H1 (cell line): ENCODE measurements around the gene TRIM4. TPM values are rescaled to one million over a fixed set of nuclear protein-coding genes. Genes with fewer than 3 reads are reported as not detected.

ENCODE experiments used
- CTCF ChIA-PET: fragments of 300-600 bp; sonication (Branson Sonifier 250); formaldehyde crosslinking; loops from one replicate; lab custom pipeline; 2021; ENCODE audit not compliant: partially characterized antibody; lab: Charles Lee
- POLR2A ChIA-PET: fragments of 300-600 bp; sonication (Branson Sonifier 250); formaldehyde crosslinking; loops from one replicate; lab custom pipeline; 2021; ENCODE audit warnings: inconsistent platforms; ENCODE audit not compliant: partially characterized antibody; lab: Charles Lee
- DNase-seq, 2 experiments: peaks; one replicate each; pipeline versions ENCODE4 v3.0.0 to v3.0.0-alpha.2; 2010 to 2022; ENCODE audit warnings: low spot score in 2 of 2, low read depth in 1 of 2, mixed read lengths in 1 of 2
- FAIRE-seq: peaks from 2 replicates; lab custom pipeline; 2011; peaks lifted over from hg19 to GRCh38; lab: Jason Lieb, UNC
- H2AFZ ChIP-seq: 2 replicates; pipeline ENCODE4 v1.8.1; 2012; ENCODE audit warnings: low read length, inconsistent platforms
- H2AK5ac ChIP-seq: 2 replicates; pipeline ENCODE4 v1.6.1; 2013; ENCODE audit warnings: low read depth, low read length
- H2BK120ac ChIP-seq: replicated peaks from 2 replicates; pipeline ENCODE3; 2013; ENCODE audit warnings: low read depth, low read length, inconsistent platforms
- H2BK12ac ChIP-seq: 2 replicates; pipeline ENCODE4 v1.6.1; 2013; ENCODE audit warnings: low read depth, low read length
- H2BK15ac ChIP-seq: 2 replicates; pipeline ENCODE4 v1.6.1; 2013; ENCODE audit warnings: low read length
- H2BK20ac ChIP-seq: 2 replicates; pipeline ENCODE4 v1.6.1; 2013; ENCODE audit warnings: low read length
- H2BK5ac ChIP-seq: 2 replicates; pipeline ENCODE4 v1.6.1; 2013; ENCODE audit warnings: low read depth, low read length
- H3K14ac ChIP-seq: 2 replicates; pipeline ENCODE4 v1.6.1; 2013; ENCODE audit warnings: inconsistent platforms; ENCODE audit not compliant: insufficient read length
- H3K18ac ChIP-seq: 2 replicates; pipeline ENCODE4 v1.6.1; 2013; ENCODE audit warnings: low read length; ENCODE audit errors: extremely low read depth
- H3K23ac ChIP-seq: 2 replicates; pipeline ENCODE4 v1.6.1; 2013; ENCODE audit warnings: inconsistent platforms; ENCODE audit not compliant: insufficient read length
- H3K23me2 ChIP-seq: 2 replicates; pipeline ENCODE4 v1.6.1; 2013; ENCODE audit warnings: low read depth, low read length
- H3K27ac ChIP-seq: 2 replicates; pipeline ENCODE4 v1.6.1; 2011; ENCODE audit warnings: low read depth, low read length, inconsistent platforms
- H3K27me3 ChIP-seq, 4 experiments: replicated peaks in 1 of 4; 1 replicate in 1 of 4; 2 replicates in 3 of 4; pipeline versions ENCODE4 v1.6.1 to v1.8.1; 2011 to 2013; ENCODE audit warnings: low read length in 3 of 4, mild to moderate bottlenecking in 3 of 4, inconsistent platforms in 2 of 4, mixed read lengths in 2 of 4, moderate library complexity in 1 of 4; ENCODE audit not compliant: control insufficient read depth in 3 of 4, insufficient read depth in 3 of 4; ENCODE audit errors: extremely low read depth in 1 of 4
- H3K36me3 ChIP-seq, 4 experiments: 2 replicates each; pipeline versions ENCODE4 v1.6.1 to v1.8.1; 2011 to 2013; ENCODE audit warnings: mild to moderate bottlenecking in 4 of 4, low read length in 3 of 4, moderate library complexity in 2 of 4, control low read depth in 1 of 4, inconsistent platforms in 1 of 4; ENCODE audit not compliant: insufficient read depth in 4 of 4, control insufficient read depth in 2 of 4
- H3K4ac ChIP-seq: replicated peaks from 2 replicates; pipeline ENCODE3; 2013; ENCODE audit warnings: low read length, low read depth, mixed read lengths, inconsistent platforms; ENCODE audit not compliant: insufficient read length
- H3K4me1 ChIP-seq, 4 experiments: replicated peaks in 1 of 4; 1 replicate in 1 of 4; 2 replicates in 3 of 4; pipeline versions ENCODE4 v1.6.1 to v1.8.1; 2011 to 2013; ENCODE audit warnings: low read length in 3 of 4, inconsistent platforms in 2 of 4, mixed read lengths in 1 of 4; ENCODE audit not compliant: insufficient read depth in 4 of 4, control insufficient read depth in 3 of 4
- H3K4me2 ChIP-seq, 2 experiments: 2 replicates each; pipeline versions ENCODE4 v1.6.1 to v1.8.1; 2011 to 2013; ENCODE audit warnings: low read depth in 2 of 2, low read length in 2 of 2, control low read depth in 1 of 2, inconsistent platforms in 1 of 2, mild to moderate bottlenecking in 1 of 2; ENCODE audit not compliant: insufficient read depth in 1 of 2
- H3K4me3 ChIP-seq, 4 experiments: fragments of 200-600, 300-600 bp in 1 of 4; sonication (generic), shearing (Covaris generic), sonication (Bioruptor Twin) in 1 of 4; 2 replicates each; pipeline versions ENCODE4 v1.5.1 to v1.8.1; 2011 to 2016; ENCODE audit warnings: low read length in 4 of 4, low read depth in 3 of 4, control low read depth in 2 of 4, inconsistent platforms in 2 of 4, mild to moderate bottlenecking in 2 of 4, mixed read lengths in 1 of 4, moderate library complexity in 1 of 4; ENCODE audit not compliant: insufficient read depth in 2 of 4; ENCODE audit errors: extremely low read depth in 1 of 4
- H3K56ac ChIP-seq: replicated peaks from 2 replicates; pipeline ENCODE3; 2013; ENCODE audit warnings: low read depth, mild to moderate bottlenecking, mixed read lengths, low read length, inconsistent platforms; ENCODE audit not compliant: insufficient read length
- H3K79me1 ChIP-seq: 2 replicates; pipeline ENCODE4 v1.6.1; 2013; ENCODE audit warnings: low read depth, low read length, control low read depth
- H3K79me2 ChIP-seq, 2 experiments: 2 replicates each; pipeline versions ENCODE4 v1.6.1 to v1.8.1; 2012 to 2013; ENCODE audit warnings: low read length in 2 of 2, mild to moderate bottlenecking in 2 of 2, inconsistent platforms in 1 of 2; ENCODE audit not compliant: insufficient read depth in 2 of 2, control insufficient read depth in 1 of 2
- H3K9ac ChIP-seq, 4 experiments: replicated peaks in 1 of 4; 1 replicate in 1 of 4; 2 replicates in 3 of 4; pipeline versions ENCODE4 v1.6.1 to v1.8.1; 2011 to 2013; ENCODE audit warnings: low read depth in 3 of 4, low read length in 3 of 4, control low read depth in 2 of 4, mild to moderate bottlenecking in 2 of 4, moderate library complexity in 2 of 4, inconsistent platforms in 1 of 4; ENCODE audit errors: extremely low read depth in 1 of 4
- H3K9me3 ChIP-seq, 2 experiments: 2 replicates each; pipeline versions ENCODE4 v1.6.1 to v1.8.1; 2012 to 2013; ENCODE audit warnings: mild to moderate bottlenecking in 2 of 2, moderate library complexity in 2 of 2, control low read depth in 1 of 2, inconsistent platforms in 1 of 2, low read depth in 1 of 2, low read length in 1 of 2, mixed read lengths in 1 of 2; ENCODE audit not compliant: insufficient read depth in 2 of 2
- H4K20me1 ChIP-seq, 2 experiments: replicated peaks in 1 of 2; 2 replicates each; pipeline versions ENCODE3 to v1.8.1; 2011 to 2013; ENCODE audit warnings: inconsistent platforms in 2 of 2, low read length in 2 of 2, mild to moderate bottlenecking in 1 of 2; ENCODE audit not compliant: insufficient read depth in 2 of 2, control insufficient read depth in 1 of 2
- H4K5ac ChIP-seq: 2 replicates; pipeline ENCODE4 v1.6.1; 2013; ENCODE audit warnings: low read length, low read depth, mixed read lengths, inconsistent platforms; ENCODE audit not compliant: insufficient read length
- H4K8ac ChIP-seq: 2 replicates; pipeline ENCODE4 v1.8.0; 2013; ENCODE audit warnings: mild to moderate bottlenecking, moderate library complexity, low read length, inconsistent platforms; ENCODE audit not compliant: insufficient read depth; ENCODE audit errors: extremely low read depth
- H4K91ac ChIP-seq: replicated peaks from 2 replicates; pipeline ENCODE3; 2013; ENCODE audit warnings: low read length, mixed read lengths, inconsistent platforms; ENCODE audit not compliant: insufficient read length
- BCL11A ChIP-seq, 2 experiments: IDR thresholded peaks; one replicate each; pipeline ENCODE4 v1.6.1; 2011; ENCODE audit warnings: low read depth in 2 of 2, low read length in 2 of 2, mild to moderate bottlenecking in 2 of 2
- BRCA1 ChIP-seq: IDR thresholded peaks from 2 replicates; pipeline ENCODE4 v1.6.1; 2012; ENCODE audit warnings: low read depth, low read length, improper control_type of control experiment
- CREB1 ChIP-seq: IDR thresholded peaks from 2 replicates; pipeline ENCODE4 v1.6.1; 2012; ENCODE audit warnings: inconsistent platforms
- EGR1 ChIP-seq: IDR thresholded peaks from 2 replicates; pipeline ENCODE4 v1.6.1; 2011; ENCODE audit warnings: low read depth, low read length, borderline replicate concordance
- EP300 ChIP-seq, 2 experiments: IDR thresholded peaks; 1 replicate in 1 of 2; 2 replicates in 1 of 2; pipeline ENCODE4 v1.6.1; 2011 to 2012; ENCODE audit warnings: low read depth in 2 of 2, low read length in 2 of 2, mild to moderate bottlenecking in 2 of 2, borderline replicate concordance in 1 of 2, inconsistent platforms in 1 of 2, moderate library complexity in 1 of 2
- HDAC6 ChIP-seq: IDR thresholded peaks from one replicate; pipeline ENCODE4 v1.7.1; 2012; ENCODE audit warnings: low read depth, mild to moderate bottlenecking, inconsistent platforms, low read length, moderate library complexity
- JUN ChIP-seq: IDR thresholded peaks from 2 replicates; pipeline ENCODE4 v1.6.1; 2011; ENCODE audit warnings: low read depth, mild to moderate bottlenecking, improper control_type of control experiment, low read length
- POLR2AphosphoS5 ChIP-seq: IDR thresholded peaks from 2 replicates; pipeline ENCODE4 v1.6.1; 2011; ENCODE audit warnings: low read depth, low read length
- POU5F1 ChIP-seq: IDR thresholded peaks from 2 replicates; pipeline ENCODE4 v1.6.1; 2011; ENCODE audit warnings: low read depth, mild to moderate bottlenecking, low read length, moderate library complexity
- RNF2 ChIP-seq: fragments of 200-900, 300-1000 bp; sonication (generic); IDR thresholded peaks from 2 replicates; pipeline ENCODE4 v1.7.1; 2016; ENCODE audit warnings: borderline replicate concordance, low read depth, mild to moderate bottlenecking, antibody characterized with exemption, low read length; ENCODE audit not compliant: poor library complexity, severe bottlenecking; ENCODE audit errors: missing control alignments
- SIRT6 ChIP-seq: IDR thresholded peaks from one replicate; pipeline ENCODE4 v1.7.1; 2012; ENCODE audit warnings: low read length, inconsistent platforms
- SP1 ChIP-seq: IDR thresholded peaks from 2 replicates; pipeline ENCODE4 v1.6.1; 2011; ENCODE audit warnings: low read depth, low read length
- TCF12 ChIP-seq: IDR thresholded peaks from 2 replicates; pipeline ENCODE4 v1.6.1; 2011; ENCODE audit warnings: low read depth, mild to moderate bottlenecking, low read length
- YY1 ChIP-seq: IDR thresholded peaks from 2 replicates; pipeline ENCODE4 v1.6.1; 2011; ENCODE audit warnings: low read depth, mild to moderate bottlenecking, low read length
- WGBS, 2 experiments: shearing (Covaris generic) in 1 of 2; methylation state at CpG; one replicate each; pipeline versions ENCODE4 v1.1.6 to v1.1.7; 2013 to 2015; ENCODE audit warnings: low lambda C conversion rate in 2 of 2, mixed read lengths in 2 of 2, inconsistent platforms in 1 of 2, low coverage in 1 of 2, missing lambda C conversion rate in 1 of 2; ENCODE audit not compliant: insufficient replicate concordance in 2 of 2, insufficient coverage in 1 of 2, insufficient read length in 1 of 2; ENCODE audit errors: extremely low coverage in 1 of 2, missing lambda C conversion rate in 1 of 2; 5-methylcytosine and 5-hydroxymethylcytosine counted together
- polyA plus RNA-seq, 7 experiments: library from polyadenylated mRNA; depleted of rRNA in 3 of 7; stranded (reverse) in 5 of 7; unstranded in 2 of 7; fragments of >200 nt in 5 of 7; fragments of 200-250 nt in 2 of 7; gene quantifications; 1 replicate in 5 of 7; 2 replicates in 1 of 7; 4 replicates in 1 of 7; pipeline versions ENCODE4 v1.2.1 to v1.2.3, GENCODE V29; 2011 to 2013; ENCODE audit warnings: missing spikeins in 2 of 7, mixed read lengths in 2 of 7
- total RNA-seq: library from RNA; stranded (reverse); fragmentation: NEBNext Ultra II Directional; extraction: Animal tissue kit (Norgen Biotek cat#: 25700); gene quantifications from 2 replicates; pipeline ENCODE4 v1.2.1, GENCODE V29; 2021

Gene TRIM4
- total and polyA plus RNA-seq, 2 of the 8 experiments (the other 6 are each of a cell fraction or from before 2014, with no cell fraction given): 0.03 to 7.3 TPM

GRCh38 chr7:99868246-99868645, 51.1 kb downstream of the TRIM4 start:
- Histone ChIP-seq H3K56ac (no peak overlapping the region), H3K18ac (no peak overlapping the region), H2AK5ac (no peak overlapping the region), H3K14ac (no peak overlapping the region), H3K27ac (no peak overlapping the region), H2BK12ac (no peak overlapping the region), H3K9ac (no peak overlapping the region), H4K5ac (no peak overlapping the region), H2BK20ac (no peak overlapping the region), H4K91ac (no peak overlapping the region), H2BK5ac (no peak overlapping the region), H3K4me2 (no peak overlapping the region), H2BK15ac (no peak overlapping the region), H3K4me3 (no peak overlapping the region), H2AFZ (no peak overlapping the region), H3K79me1 (no peaks in the 10 kb centered on the region), H4K20me1 (no peaks in the 10 kb centered on the region), H2BK120ac (no peak overlapping the region), H3K27me3 (no peaks in the 10 kb centered on the region), H3K4me1 (no peaks in the 10 kb centered on the region), H3K36me3 (no peaks in the 10 kb centered on the region), H3K23me2 (no peaks in the 10 kb centered on the region), H3K4ac (no peak overlapping the region), H3K23ac (no peak overlapping the region), H4K8ac (no peak overlapping the region), H3K9me3 (peaks cover 8 to 16% of the 10 kb centered on the region in 2 experiments; a peak in 2 of 4 replicates), H3K79me2 (no peaks in the 10 kb centered on the region; a peak in 1 of 4 replicates)
- DNase-seq (no peak), FAIRE-seq (no peak)
- POLR2A ChIA-PET: no interaction called here
- CTCF ChIA-PET: no interaction called here
- WGBS, 2 experiments: 86% methylated on average over 1 of the region's 1 CpG; no CpG with 5 or more reads in 1 of the 2 experiments
- TF ChIP-seq EGR1 (no peak), JUN (no peak), SP1 (no peak), RNF2 (no peak), BRCA1 (no peak), HDAC6 (no peak), CREB1 (no peak), POLR2AphosphoS5 (no peak), POU5F1 (no peak), TCF12 (no peak), YY1 (no peak), EP300 (IDR thresholded peaks at IDR 0.05; ENCODE audit: borderline replicate concordance in 1 of 2, low read depth in 2 of 2, low read length in 2 of 2) (no peak), BCL11A (IDR thresholded peaks at IDR 0.05; ENCODE audit: low read depth in 2 of 2, low read length in 2 of 2) (no peak), SIRT6 (no peak)
